ENCODE data around the gene CMTM8.
A peak's percentile ranks its signal among the peaks of the same experiment; 100 is the strongest.

Gene CMTM8

GRCh38 chr3:32280262-32280910 lies 41.9 kb downstream of the CMTM8 start:
- ATAC-seq = no peak

- no peak for ATAC-seq
Measured at GRCh38 chr3:32281570-32282106, 43.2 kb downstream of the CMTM8 start.

GRCh38 chr3:32282578-32283154 lies 44.2 kb downstream of the CMTM8 start:
- no peak for ATAC-seq

DNA sequence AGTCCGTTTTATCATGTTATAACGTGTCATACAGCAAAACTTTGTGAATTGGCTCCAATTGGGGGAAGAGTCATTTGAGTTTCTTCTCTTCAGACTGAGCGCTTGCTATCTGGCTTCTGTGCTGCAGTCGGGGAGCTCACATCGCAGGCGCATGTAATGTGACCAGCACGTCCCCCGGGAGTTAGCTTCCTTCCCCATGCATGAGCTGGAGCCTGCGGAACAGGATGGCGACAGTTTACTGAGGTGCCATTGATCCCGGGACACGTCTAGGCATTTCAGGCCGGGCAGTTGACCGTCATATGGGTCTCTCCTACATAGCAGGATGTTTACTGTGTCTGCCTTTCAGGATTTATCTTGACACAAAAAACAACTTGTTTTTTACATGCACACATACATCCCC lies 44.8 kb downstream of the CMTM8 start:
- ATAC-seq = no peak

DNA sequence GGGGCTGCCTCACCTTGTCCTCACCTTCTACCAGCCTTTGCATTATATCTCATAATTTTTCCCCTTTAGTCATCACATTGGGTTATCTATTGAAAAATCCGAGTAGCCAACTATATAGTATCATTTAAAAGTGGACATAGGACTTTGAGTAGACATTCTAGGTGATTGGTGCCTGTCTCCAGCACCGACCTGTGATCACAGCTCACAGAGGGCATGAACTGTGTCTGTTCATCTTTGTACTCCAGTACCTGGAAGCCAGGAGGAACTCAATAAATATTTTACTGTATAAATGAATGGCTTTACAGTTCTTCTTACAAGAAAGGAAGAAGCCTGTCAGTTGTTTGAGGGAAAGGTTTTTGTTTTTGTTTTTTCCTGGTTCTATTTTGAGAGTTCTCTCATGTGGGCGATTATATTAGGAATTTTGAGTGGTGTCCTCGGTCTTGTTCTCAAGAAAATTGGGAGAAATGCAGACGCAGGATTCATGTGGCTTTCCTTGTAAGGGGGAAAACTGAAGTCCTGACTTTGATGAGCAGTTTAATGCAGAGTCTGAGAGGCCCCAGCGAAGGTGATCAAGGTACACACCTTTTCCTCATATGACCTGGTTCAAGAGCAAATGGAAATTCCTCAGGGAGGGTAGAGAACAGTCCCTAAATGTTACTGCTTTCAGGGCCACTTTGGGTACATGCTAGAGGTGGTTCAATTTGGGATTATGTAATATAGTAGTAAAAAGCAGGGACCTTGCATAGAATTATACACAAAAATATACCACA lies 46.1 kb downstream of the CMTM8 start:
- no peak for ATAC-seq

- ATAC-seq = no peak
Measured at GRCh38 chr3:32285891-32286290, 47.4 kb downstream of the CMTM8 start.

DNA sequence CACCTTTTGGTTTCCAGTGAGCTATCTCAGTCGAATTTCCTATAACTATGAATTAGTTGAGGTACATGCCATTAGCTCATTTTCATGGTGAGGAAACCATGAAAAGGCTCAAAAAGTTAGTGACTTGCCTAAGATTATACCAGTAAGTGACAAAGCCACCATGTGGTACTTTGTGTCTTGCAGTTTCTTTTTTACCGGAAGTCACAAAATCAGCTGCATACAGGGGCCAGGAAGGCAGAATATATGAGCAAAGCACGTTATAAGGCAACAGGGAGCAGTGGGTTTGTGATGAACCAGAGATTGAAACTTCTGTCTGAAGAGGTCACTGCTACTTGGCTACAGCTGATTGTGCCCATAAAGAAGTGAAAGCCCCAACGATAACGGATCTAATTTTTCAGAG lies 50.3 kb downstream of the CMTM8 start:
- ATAC-seq = peak; percentile 81

DNA sequence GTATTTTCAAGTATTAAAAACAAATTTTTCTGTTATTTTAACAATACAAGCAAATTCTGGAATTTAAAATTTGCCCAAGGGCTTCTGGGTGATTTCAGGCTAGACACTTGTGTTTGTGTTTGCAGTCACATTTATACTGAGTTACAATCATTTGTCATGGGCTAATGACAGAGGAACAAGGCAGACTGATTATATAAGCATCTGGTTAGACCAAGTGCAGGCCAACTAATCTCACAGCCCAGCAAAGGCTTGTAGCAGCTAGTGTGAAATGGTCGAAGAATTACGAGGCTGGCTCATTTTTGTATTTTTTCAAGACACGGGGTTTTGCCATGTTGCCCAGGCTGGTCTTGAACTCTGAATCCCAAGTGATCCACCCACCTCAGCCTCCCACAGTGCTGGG lies 52.1 kb downstream of the CMTM8 start:
- no peak for ATAC-seq

- no peak for ATAC-seq
Measured at GRCh38 chr3:32292085-32292796, 53.8 kb downstream of the CMTM8 start.

- ATAC-seq = no peak
Measured at GRCh38 chr3:32293903-32294302, 55.4 kb downstream of the CMTM8 start.

- ATAC-seq = peak; percentile 55 to 69
Measured at GRCh38 chr3:32296251-32297204, 58.0 kb downstream of the CMTM8 start.

- ATAC-seq = peak; percentile 75 to 79
Measured at GRCh38 chr3:32297366-32297765, 58.9 kb downstream of the CMTM8 start.

DNA sequence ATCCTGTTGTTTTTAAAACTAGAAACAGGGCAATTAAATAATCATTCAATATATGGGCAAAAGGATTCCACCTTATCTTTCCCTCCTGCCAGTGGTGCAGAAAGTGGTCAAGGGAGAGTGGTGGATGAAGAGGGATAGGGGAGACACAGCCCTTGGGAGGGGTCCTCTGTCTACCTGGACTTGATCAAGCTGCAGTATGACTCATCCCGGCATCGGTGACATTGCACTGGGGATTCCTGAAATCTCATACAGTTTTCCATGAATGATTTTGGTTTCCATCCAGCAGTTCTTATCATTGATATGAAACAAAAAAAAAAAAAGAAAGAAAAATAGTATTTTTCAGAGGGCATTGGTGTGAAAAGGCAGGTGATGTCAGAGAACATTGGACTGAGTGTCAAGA lies 62.9 kb downstream of the CMTM8 start:
- no peak for ATAC-seq

DNA sequence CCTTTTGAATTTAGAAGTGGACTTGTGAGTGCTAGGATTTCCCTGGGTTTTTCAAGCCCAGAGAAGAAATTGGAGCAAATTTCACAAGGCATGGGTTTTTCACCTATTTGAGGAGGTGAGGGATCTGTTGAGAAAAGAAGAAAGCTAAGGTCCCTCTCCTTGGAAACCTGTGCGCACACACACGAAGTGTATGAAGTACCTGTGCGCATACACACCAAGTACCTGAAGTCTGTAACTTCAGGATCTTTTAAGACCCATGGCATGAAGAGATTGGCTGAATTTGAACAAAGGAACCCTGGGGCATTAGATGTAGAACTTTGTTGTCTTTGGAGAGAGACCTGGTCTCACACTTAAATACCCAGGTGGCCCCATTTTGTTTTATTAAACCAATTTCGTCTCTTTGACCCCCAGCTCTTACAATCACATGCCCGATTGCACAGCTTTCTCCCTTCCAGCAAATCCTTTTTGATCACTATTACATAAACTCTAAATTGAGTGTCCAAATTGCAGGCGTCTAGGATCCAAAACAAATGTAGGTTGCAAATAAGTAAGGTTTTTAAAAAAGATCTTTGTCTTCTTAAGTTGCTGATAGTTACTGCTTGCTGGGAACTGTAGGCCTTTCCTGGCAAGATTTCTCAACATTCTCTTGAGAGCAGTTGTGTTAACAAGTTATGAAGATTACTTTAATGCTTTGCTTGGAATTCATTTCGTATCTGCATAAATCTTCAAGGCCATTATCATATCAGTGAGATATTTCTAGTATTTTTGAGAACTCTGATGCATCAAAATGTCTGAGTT lies 64.3 kb downstream of the CMTM8 start:
- no peak for ATAC-seq

- ATAC-seq = no peak
Measured at GRCh38 chr3:32303399-32303747, 64.9 kb downstream of the CMTM8 start.

GRCh38 chr3:32303977-32304881 lies 65.7 kb downstream of the CMTM8 start:
- no peak for ATAC-seq

DNA sequence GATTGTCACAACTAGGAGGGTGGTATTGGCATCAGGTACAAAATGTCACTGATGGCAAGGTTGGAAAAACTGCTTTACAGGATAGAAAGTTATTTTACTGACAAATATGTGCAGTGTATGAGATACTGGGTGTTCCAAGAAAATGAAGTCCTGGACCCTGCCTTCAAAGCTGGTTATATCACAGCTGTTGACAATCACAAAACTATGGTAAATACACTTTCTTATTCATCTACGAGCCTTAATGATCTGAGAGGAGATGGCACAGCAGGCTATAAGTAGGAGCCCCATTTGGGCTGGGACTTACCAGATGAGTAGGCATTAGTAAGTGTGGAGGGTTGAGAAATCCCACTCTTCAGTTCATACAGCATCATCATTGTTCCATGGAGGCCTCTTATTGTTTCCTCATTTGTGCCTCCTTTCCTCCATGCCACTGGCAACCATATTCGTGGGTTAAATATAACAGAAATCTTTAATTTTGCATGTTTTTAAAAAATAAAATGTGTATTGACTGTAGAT lies 66.9 kb downstream of the CMTM8 start:
- ATAC-seq = no peak

DNA sequence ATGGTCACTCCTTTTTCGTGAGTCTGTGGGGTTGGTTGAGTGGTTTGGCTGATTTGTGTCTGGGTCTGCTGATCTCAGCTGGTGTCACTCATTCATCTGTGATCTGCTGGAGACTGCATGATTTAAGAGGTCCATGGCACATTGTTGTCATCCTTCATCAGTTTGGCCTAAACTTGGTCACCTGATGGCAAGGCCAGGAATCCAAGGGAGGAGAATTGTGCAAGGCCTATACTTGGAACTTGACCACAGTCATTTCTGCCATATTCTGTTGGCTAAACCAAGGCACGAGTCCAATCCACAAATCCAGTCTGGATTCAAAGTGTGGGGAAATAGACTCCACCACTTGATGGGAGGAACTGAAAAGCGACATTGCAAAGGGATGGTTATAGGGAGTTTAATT lies 67.6 kb downstream of the CMTM8 start:
- ATAC-seq = no peak

DNA sequence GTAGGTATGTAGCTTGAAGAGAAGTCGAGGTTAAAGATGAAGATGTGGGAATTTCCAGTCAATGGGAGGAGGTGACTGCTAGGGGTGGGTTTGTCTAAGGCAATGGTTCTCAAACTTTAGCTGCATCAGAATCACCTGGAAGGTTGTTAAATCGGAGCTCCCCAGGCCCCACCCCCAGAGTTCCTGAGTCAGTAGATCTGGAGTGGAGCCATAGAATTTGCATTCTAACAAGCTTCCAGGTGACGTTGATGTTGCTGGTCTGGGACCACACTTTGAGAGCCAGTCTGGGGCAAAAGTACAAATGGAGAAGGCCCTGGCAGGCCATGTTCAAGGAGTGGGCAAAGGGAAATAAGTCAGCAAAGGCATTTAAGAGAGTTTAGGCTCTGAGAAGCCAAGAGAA lies 69.1 kb downstream of the CMTM8 start:
- ATAC-seq = no peak

DNA sequence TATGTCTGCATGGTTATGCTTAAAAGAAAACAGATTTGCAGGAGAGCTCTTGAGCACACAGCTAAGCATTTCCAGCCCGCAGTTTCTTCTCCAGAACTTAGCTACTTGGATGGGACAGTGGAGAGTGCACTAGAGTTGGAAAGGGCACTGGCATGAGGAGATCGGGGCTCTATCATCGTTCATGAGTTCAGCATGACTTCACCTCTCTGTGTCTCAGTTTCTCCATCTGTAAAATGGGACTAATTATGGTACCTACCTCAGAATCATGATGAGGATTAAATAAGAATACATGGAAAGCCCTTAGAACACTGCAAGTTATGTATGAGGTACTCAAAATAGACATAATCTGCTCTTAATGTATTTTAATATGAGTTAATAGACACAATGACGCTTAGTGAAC lies 69.9 kb downstream of the CMTM8 start:
- ATAC-seq = no peak

Data from activated CD4-positive, CD25-positive, alpha-beta regulatory T cell treated with anti-CD3 and anti-CD28 coated beads, Interleukin-2, amount 50 U/mL, for 24 hours (primary cell).